Parathyroid adenoma (tissue), 2 donors: Measurements from ENCODE around the gene AKR1C3.
A peak's percentile ranks its signal among the peaks of the same experiment; 100 is the strongest.

Source experiments
- H2AFZ ChIP-seq: fragments of 300-600 bp; sonication (generic); one replicate; pipeline ENCODE4 v1.7.0; 2017; ENCODE audit warnings: antibody characterized with exemption, mild to moderate bottlenecking
- H3K27ac ChIP-seq: fragments of 300-600 bp; sonication (generic); one replicate; pipeline ENCODE4 v1.7.0; 2017
- H3K27me3 ChIP-seq: fragments of 300-600 bp; sonication (generic); one replicate; pipeline ENCODE4 v1.7.0; 2017; ENCODE audit warnings: low read length; ENCODE audit not compliant: control insufficient read depth, insufficient read depth
- H3K36me3 ChIP-seq: fragments of 300-600 bp; sonication (generic); one replicate; pipeline ENCODE4 v1.7.0; 2017; ENCODE audit warnings: low read length; ENCODE audit not compliant: control insufficient read depth, insufficient read depth
- H3K4me1 ChIP-seq: fragments of 300-600 bp; sonication (generic); one replicate; pipeline ENCODE4 v1.7.0; 2017; ENCODE audit warnings: control low read depth
- H3K4me2 ChIP-seq: fragments of 300-600 bp; sonication (generic); one replicate; pipeline ENCODE4 v1.7.0; 2017; ENCODE audit warnings: low read length
- H3K4me3 ChIP-seq: fragments of 300-600 bp; sonication (generic); one replicate; pipeline ENCODE4 v1.7.0; 2017; ENCODE audit warnings: low read depth, low read length
- H3K79me2 ChIP-seq: fragments of 300-600 bp; sonication (generic); one replicate; pipeline ENCODE4 v1.7.0; 2017; ENCODE audit warnings: control low read depth
- H3K9ac ChIP-seq: fragments of 300-600 bp; sonication (generic); one replicate; pipeline ENCODE4 v1.7.0; 2017; ENCODE audit warnings: mild to moderate bottlenecking
- H3K9me3 ChIP-seq: fragments of 300-600 bp; sonication (generic); one replicate; pipeline ENCODE4 v1.7.0; 2017; ENCODE audit warnings: low read length; ENCODE audit not compliant: control insufficient read depth
- CTCF ChIP-seq: fragments of 300-600 bp; sonication (generic); IDR thresholded peaks from one replicate; pipeline ENCODE4 v1.7.0; 2017; ENCODE audit warnings: antibody characterized with exemption, mild to moderate bottlenecking
- donor health status: primary hyperparathyroidism.

Gene AKR1C3

DNA sequence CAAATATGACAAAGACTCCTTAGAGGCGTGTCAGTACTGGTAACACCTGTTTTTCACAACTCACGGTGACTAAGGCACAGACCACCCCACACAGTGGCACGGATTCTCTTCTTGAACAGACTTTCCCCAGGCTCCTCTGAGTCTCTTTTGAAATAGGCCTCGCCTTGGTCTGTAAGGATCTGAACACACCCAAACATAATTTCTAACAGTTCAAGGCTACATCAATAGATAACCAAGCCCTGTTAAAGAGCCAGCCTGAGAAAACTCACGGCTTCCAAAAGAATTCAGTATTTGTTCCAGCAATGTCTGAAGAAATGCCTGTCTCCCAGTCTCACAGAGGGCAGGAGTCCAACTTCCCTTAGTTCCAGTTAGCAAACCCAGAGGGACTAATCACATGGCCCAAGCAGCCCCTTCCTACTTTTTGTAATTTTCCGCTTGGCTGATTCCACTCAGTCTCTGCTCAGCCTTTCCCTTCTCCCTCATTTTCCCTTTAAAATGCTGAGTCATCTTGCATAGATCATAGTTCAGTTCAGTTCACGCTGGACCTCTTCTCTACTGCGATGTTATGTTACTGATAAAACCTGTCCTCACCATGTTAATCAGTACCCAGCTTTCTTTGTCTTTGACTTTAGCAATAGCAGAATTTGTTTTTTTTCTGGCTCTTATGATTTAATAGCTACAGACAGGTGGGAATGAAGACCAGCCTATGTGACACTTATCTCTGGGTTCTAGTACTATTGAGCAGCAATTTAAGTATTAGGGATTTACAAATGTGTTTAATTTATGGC is 22.6 kb upstream of the AKR1C3 start:
- Histone ChIP-seq H3K36me3 (no peaks in the 10 kb centered on the region), H3K4me3 (no peak overlapping the region), H3K4me1 (peaks cover 15% of the 10 kb centered on the region), H3K27me3 (no peaks in the 10 kb centered on the region), H3K27ac (peak overlapping the region; percentile 74), H3K9ac (no peak overlapping the region), H3K79me2 (no peaks in the 10 kb centered on the region), H3K9me3 (no peaks in the 10 kb centered on the region), H2AFZ (peak overlapping the region; percentile 48), H3K4me2 (peak overlapping the region; percentile 45)
- no peak for TF ChIP-seq CTCF

GRCh38 chr10:5073659-5074058 is 20.6 kb upstream of the AKR1C3 start:
- no peak for TF ChIP-seq CTCF
- H2AFZ ChIP-seq = no peak overlapping the region
- H3K36me3 ChIP-seq = no peaks in the 10 kb centered on the region
- no peaks in the 10 kb centered on the region for H3K9me3 ChIP-seq
- peaks cover 15% of the 10 kb centered on the region for H3K4me1 ChIP-seq
- no peaks in the 10 kb centered on the region for H3K79me2 ChIP-seq
- no peaks in the 10 kb centered on the region for H3K27me3 ChIP-seq
- no peak overlapping the region for H3K4me2 ChIP-seq
- no peak overlapping the region for H3K9ac ChIP-seq
- H3K27ac ChIP-seq = no peak overlapping the region
- no peak overlapping the region for H3K4me3 ChIP-seq

- Histone ChIP-seq H3K4me2 (no peak overlapping the region), H3K36me3 (no peaks in the 10 kb centered on the region), H3K27ac (no peak overlapping the region)
Observed at GRCh38 chr10:5076615-5077014, 17.6 kb upstream of the AKR1C3 start.

DNA sequence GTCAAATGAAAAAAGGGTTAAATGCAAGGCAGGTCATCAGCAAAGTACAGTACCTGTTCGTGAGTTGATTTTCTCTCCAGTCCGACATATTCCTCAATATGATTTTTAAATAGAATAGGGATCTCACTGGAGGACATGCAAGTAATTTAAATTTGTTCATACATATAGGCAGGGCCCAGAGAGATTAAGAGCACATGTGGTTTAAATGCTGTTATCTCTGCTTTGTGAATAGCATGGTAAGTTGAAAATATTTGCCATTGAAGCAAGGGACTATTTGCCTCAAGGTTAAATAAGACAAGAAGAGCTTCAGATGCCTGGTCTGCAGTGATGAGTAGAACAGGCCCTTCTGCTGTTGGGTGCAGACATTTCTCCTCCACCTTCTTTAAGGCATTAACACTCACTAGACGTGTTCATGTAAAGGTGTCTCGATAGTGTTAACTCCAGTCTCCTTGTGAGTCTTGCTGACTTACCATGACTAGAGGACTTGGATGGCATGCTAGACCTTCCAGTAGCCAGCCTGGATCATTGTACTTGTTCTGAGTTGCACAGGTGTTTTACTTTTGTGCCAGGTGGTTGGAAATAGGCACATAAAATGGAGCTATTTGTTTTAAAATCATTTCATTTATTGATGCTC is 15.6 kb upstream of the AKR1C3 start:
- no peak overlapping the region for H3K27ac ChIP-seq
- peak overlapping the region; percentile 13 for H2AFZ ChIP-seq
- no peak for TF ChIP-seq CTCF
- no peaks in the 10 kb centered on the region for H3K79me2 ChIP-seq
- no peak overlapping the region for H3K9ac ChIP-seq
- no peak overlapping the region for H3K4me2 ChIP-seq
- H3K4me3 ChIP-seq = no peak overlapping the region
- H3K27me3 ChIP-seq = no peaks in the 10 kb centered on the region
- peaks cover 3% of the 10 kb centered on the region for H3K4me1 ChIP-seq
- H3K36me3 ChIP-seq = no peaks in the 10 kb centered on the region
- no peaks in the 10 kb centered on the region for H3K9me3 ChIP-seq

More at GRCh38 chr10:5076615-5077014, 17.6 kb upstream of the AKR1C3 start:
- no peaks in the 10 kb centered on the region for H3K9me3 ChIP-seq
- no peak overlapping the region for H2AFZ ChIP-seq
- H3K4me1 ChIP-seq = peaks cover 6% of the 10 kb centered on the region
- H3K4me3 ChIP-seq = no peak overlapping the region
- H3K27me3 ChIP-seq = no peaks in the 10 kb centered on the region
- no peak overlapping the region for H3K9ac ChIP-seq
- no peaks in the 10 kb centered on the region for H3K79me2 ChIP-seq
- TF ChIP-seq CTCF = no peak
